Measurements from ENCODE around the gene ROBO3.

ROBO3 gene

DNA sequence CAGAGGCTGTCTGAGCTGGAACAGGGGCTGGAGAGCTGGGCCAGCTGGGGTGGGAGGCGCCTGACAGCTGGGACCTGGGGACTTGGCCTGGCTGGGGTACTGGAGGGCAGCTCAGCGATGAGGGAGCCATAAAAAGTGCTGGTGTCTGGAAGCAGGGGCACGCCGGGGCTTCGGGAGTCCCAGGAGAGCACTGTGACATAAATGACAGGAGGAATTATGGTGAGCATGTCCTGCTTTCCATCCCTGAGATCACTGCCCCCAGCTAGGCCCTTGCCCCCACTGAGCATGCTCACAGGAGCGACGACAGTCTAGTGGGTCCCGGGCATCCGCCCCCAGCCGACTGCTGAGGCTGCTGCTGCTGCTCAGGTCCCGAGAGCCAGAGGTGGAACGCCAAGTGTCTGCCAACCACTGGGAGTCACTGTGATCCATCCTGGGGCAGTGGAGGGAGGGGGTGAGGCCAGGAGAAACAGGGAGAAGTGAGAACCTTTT lies 26.2 kb downstream of the ROBO3 start:
- no peak for DNase-seq (ENCODE audit: insufficient read length, low spot score)
- FAIRE-seq, result no peak

DNA sequence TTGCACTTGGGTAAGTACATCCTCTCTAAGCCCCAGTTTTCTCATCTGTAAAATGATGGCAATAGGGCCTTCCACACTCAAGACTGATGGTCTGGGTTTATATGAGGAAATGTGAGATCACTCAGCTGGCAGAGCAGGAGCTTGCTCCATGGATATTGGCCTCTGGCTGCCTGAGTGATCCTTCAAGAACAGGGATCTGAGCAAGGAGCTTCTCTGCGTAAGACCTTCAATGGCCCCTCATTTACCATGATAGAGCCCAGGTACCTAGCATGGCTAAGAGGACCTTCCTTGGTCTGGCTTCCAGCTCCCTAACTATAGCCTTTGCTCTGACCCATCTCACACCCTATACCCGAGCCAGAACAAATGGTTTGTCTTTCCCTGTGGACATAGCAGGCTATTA lies 26.9 kb downstream of the ROBO3 start:
- no peak for FAIRE-seq

DNA sequence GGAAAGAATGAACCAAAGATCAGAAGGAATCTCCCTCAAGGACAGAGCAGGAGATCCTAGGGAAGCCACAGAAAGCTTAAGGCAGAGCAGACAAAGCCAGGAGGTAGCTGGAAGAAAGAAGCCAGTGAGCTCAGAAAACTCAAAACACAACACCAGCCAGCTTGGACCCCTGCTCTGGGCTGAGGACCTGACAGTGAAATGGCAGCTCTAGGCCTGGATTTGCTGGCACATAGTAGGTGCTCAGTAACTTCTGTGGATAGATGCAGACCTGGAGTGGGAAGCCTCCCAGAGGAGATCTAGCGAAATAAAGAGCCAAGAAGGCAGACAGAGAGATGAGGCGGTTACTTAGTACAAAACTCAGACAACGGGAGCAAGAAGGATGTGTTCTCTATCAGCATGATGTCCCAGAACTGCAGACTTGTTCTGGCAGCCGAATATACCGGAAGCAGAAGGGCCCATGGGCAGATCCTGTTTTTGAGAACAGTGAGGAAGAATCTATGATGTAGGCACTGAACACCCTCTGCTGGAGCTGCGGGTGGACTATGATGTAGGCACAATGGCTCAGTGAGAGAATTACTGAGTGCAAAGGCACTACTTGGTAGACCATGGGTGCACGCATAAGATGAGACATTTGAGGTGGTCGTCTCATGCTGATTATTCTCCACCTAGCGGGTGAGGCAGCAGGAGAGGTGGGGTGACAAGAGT lies 27.7 kb downstream of the ROBO3 start:
- FAIRE-seq, result no peak
- DNase-seq (ENCODE audit: insufficient read length, low spot score), result no peak

More for the DNA sequence above, 26.9 kb downstream of the ROBO3 start:
- no peak for DNase-seq (ENCODE audit: insufficient read length, low spot score)

DNA sequence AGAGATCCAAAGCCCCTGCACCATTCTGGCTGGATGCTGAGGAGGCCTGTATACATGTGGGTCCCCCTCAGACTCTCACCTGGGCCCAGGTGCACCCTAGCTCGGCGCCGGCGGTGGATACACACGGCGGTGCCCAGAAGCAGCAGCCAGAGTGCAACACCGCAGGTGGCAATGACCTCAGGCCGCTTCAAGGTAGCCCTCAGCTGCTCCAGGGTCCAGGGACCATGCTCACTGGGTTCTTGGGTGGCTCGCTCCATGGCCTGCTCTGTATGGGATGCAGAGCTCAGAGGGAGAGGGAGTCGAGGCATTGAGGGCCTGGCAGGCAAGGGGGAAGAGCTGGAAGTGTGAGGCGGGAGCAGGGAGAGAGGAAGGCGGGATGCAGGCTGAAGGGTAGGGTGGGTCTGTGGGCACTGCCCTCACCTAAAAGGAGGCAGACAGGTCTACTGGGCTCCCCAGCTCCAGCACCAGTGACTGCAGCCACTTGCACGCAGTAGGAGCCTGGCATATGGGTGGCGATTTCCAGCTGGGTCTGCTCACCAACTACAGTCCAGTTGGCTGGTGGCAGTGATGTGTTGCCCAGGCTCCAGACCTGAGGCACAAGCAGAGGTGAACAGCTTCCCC lies 28.7 kb downstream of the ROBO3 start:
- FAIRE-seq, result no peak
- no peak for DNase-seq (ENCODE audit: insufficient read length, low spot score)

DNA sequence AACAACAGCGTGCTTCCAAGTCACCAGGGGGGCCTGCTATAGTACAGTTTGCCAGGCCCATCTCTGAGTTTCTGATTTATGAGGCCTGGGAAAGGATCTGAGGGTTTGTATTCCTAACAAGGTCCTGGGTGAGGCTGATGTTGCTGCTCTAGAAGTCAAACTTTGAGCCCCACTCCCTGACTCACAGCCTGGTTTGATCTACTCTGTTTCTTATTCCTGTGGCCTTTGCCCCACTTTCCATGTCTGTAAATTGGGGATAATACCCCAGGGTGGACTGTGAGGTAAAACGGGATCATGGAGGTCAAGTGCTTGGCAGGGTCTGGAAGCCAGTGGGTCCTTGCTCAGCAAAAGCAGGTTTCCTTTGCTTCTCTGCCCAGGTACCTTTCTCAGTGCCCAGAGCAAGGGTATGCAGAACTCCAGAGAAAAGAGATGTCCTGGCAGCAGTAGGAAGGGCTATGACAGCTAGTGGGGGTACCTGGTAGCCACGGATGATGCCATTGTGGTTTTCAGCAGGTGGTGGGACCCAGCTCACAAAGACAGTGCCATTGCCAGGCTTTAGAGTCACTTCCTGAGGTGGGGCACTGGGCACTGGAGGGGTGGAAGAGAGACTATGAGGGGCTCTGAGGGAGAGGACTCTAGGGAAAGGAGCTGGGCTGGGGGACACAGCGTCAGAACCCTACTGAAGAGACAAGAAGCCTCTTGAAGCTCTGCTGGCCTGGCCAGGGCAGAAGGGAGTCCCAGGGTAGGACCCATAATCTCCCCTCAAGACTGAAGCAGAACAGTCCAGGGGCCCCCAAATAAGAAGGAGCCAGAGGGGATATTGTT lies 29.6 kb downstream of the ROBO3 start:
- no peak for DNase-seq (ENCODE audit: insufficient read length, low spot score)
- FAIRE-seq, result no peak

DNA sequence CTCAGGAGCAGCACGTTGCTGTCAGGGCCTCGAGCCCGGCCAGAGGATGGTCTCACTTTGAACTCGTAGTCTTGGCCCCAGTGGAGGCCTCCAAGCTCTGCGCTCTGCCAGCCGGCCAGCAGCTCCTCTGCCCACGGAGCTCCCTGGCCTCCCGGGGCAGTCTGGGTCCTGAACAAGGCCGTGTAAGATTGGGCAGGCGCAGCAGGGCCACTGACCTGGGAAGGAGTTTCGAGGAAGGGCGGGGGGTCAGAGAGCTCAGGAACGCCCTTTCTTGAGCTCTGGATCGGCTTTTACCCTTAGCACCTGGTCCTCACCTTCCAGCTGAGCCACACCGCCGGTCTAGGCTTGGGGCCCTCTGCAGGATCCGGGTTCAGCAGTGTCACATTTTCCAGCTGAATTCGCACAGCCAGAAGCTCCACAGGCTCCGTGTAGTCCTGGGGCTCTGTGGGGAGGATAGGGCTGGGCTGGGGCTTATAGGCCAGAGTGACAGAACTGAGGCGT lies 30.3 kb downstream of the ROBO3 start:
- FAIRE-seq (no peak), DNase-seq (ENCODE audit: insufficient read length, low spot score) (no peak)

DNA sequence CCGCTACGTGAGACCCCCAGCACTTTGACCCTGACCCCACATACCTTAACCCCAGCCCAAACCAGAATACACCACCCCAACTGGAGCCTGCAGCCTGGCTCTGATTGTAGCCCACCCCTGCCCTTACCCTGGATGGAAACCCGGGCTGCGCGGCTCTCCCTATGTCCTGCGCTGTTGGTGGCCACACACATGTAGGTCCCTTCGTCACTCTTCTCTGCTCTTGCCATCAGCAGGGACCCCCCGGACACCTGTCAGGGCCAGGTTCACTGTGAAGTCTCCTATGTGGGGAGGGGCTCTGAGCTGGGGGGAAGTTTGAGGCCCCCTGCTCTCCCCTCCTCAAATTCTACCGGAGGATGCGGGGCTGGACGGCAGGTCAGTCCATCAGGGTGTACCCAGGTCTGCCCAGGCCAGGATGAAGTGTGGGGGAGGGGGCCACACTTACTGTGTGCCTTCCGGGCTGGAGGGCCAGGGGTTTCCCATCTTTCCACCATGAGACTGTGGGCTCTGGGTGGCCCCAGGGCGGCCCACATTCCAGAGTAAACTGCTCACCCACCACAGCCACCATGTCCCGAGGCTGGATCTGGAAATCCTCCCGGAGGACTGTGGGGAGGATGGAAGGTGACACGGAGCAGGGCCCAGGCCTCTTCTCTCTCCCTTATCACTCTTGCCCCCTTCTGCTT lies 31.0 kb downstream of the ROBO3 start:
- FAIRE-seq, result no peak
- DNase-seq (ENCODE audit: insufficient read length, low spot score), result no peak

DNA sequence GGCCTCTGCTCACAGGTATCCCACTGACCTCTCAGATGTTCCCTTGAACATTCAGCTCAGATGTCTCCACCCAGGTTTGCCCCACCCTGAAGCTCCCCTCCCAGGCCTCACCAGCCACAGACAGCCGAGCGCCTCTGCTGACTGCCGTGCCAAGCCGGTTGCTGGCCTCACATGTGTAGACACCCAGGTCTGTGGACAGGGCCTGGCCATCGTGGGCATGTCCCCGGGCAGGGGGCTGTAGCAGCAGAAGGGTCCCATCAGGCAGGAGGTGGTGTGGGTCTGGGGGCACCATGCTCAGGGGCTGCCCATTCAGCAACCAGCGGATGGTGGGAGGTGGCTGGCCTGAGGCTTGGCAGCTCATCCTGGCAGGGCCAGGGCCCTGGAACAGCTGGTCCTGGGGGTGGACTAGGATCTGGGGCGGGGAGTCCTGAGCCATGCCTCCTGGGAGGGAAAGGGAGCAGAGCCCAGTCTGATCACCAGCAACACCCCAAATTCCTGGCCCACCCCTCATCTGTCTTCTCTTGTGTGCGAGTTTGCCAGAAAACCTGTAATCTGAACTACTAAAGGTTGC lies 31.7 kb downstream of the ROBO3 start:
- DNase-seq (ENCODE audit: insufficient read length, low spot score) (no peak), FAIRE-seq (no peak)

DNA sequence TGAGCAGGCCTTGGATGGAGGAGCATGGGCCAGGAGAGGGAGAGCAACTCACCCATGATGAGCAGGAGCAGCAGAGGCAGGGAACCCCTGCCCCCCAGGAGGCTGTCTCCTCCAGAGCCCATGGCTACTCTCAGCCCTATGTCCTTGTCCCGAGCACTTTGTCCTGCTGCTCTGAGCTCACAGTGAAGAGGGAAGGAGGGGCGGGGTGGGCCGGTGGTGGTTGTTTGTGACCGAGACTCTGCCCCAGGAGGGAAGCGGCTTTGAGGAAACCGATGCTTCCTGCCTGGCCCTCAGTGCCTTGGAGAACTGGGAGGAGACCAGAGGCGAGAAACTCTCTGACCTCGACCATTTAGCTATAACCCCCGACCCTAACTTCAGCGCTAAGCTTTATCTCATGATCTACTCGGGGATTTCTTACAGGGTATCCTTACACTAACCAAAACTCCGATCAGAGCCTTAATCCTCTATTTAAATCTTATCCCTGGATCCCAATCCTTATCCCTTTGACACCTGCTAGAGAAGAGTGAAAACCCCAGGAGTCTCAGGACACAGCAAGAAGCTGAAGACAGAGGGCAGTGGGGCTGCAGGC lies 32.5 kb downstream of the ROBO3 start, which contains the start of gene ROBO4:
TSS of gene ROBO4 (minus strand) at position 192 of the 589 bp plus-strand sequence. CDS start at position 122, 70 bp downstream.
- DNase-seq (ENCODE audit: insufficient read length, low spot score), result no peak
- FAIRE-seq, result no peak

DNA sequence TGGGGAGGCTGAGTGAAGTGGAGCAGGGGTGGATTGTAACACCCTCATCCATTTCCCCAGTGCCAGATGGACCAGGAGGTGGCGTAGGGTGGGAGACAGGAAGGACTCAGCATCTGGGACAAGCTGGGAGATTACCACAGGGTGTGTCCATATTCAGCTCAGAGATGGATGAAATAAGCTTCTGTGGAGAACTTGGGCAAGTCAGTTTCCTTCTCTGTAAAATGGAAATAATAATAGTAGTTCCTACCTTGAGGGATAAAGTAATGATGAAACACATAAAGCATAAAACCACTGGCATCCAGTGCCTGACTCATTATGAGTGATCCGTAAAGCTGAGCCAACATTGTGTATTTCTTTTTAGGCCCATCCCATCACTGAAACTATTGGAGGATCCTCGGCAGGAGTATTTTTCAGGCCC lies 33.0 kb downstream of the ROBO3 start:
- DNase-seq (ENCODE audit: insufficient read length, low spot score), result no peak
- FAIRE-seq, result no peak

DNA sequence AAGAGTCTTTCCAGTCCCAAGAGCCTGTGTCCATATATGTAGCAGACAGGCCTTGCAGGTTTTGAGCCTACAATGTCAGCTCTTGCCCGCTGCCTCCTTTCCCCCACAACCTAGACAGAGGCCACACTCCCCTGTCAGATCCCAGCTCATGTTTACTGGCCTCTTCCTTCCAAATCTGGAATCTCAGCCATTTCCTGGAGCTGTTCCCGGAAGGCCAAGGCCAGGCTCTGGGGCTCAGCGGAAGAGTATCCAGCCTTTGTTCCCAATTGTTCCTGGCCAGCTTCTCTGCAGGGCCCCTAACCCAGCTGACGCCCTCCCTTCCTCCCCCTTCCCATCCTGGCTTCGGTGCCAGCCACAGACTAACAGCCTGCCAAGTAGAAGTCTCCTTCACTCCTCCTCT lies 33.5 kb downstream of the ROBO3 start:
- DNase-seq (ENCODE audit: insufficient read length, low spot score) (no peak), FAIRE-seq (no peak)

DNA sequence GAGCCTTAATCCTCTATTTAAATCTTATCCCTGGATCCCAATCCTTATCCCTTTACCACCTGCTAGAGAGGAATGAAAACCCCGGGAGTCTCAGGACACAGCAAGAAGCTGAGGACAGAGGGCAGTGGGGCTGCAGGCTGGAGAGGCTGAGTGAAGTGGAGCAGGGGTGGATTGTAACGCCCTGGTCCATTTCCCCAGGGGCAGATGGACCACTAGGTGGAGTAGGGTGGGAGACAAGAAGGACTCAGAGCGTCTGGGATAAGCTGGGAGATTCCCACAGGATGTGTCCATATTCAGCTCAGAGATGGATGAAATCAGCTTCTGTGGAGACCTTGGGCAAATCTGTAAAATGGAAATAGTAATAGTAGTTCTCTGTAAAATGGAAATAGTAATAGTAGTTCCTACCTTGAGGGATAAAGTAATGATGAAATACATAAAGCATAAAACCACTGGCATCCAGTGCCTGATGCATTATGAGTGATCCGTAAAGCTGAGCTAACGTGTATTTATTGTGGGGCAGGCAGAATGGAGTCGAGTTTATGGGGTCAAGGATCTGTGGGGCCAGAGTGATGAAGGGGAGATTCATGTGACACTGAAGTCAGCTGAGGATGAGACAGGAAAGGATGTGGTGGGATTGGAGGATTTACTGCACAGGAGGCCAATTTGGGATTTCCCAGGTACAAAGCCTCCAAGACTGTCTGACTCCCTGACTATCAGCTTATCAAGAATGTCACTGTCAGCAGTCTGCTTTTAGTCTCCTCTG lies 34.3 kb downstream of the ROBO3 start:
- FAIRE-seq (no peak), DNase-seq (ENCODE audit: insufficient read length, low spot score) (no peak)

DNA sequence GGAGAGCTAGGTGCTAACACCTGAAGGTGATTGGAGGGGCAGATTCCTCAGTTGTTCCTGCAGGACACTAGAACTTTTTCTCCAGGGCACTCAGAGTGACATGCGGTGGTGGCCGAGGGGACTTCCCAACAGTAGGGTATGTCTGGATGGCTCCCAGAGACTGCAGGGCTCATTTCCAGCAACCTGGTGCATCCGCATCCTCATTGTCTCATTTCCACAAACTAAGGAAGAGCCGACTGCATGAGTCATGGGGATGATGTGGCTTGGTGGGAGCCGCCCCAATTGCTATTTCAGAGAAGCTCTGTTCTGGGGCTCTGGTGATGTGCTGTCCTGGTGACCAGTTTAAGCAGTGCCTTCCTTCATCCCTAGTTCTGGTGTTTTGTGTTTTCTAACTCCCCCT lies 35.2 kb downstream of the ROBO3 start:
- DNase-seq (ENCODE audit: insufficient read length, low spot score) (no peak), FAIRE-seq (no peak)

DNA sequence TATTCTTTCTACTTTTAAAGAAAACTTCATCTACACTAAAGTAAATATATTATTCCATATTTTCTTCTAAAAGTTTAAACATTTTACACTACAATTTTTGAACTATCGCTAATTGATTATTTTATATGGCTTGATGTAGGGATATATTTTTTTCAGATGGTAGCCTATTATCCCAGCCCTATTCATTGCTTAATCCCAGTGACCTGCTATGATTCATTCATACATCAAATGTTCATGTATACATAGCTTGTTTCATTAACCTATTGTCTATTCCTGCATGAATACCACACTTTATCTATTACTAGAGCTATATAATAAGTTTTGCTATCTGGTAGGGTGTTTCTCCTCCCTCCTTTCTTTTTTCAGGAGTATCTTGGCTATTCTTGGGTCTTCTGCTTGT lies 37.4 kb downstream of the ROBO3 start:
- FAIRE-seq (no peak), DNase-seq (ENCODE audit: insufficient read length, low spot score) (no peak)

DNA sequence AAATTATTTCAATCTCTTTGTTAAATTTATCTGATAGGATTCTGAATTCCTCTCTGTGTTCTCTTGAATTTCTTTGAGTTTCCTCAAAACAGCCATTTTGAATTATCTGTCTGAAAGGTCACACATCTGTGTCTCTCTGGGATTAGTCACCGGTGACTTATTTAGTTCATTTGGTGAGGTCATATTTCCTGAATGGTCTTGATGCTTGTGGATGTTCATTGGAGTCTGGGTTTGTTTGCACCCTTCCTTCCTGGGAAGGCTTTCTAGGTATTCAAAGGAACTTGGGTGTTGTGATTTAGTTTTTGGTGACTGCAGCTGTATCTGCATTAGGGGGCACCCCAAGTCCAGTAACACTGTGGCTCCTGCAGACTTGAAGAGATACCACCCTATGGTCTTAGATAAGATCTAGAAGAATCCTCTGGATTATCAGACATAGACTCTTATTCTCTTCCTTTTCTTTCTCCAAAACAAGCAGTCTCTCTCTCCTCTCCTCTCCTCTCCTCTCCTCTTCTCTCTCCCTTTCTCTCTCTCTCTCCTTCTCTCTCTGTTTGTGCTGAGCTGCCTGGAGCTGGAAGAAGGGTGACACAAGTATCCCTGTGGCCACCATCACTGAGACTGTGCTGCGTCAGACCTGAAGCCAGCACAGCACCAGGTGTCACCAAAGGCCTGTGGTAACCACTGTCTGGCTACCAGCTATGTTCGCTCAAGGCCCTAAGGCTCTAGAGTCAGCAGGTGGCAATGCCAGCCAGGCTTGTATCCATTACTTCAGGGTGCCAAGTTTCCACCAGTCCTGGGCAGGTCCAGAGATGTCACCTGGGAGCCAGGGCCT lies 50.5 kb downstream of the ROBO3 start:
- DNase-seq (ENCODE audit: insufficient read length, low spot score) (no peak), FAIRE-seq (no peak)

DNA sequence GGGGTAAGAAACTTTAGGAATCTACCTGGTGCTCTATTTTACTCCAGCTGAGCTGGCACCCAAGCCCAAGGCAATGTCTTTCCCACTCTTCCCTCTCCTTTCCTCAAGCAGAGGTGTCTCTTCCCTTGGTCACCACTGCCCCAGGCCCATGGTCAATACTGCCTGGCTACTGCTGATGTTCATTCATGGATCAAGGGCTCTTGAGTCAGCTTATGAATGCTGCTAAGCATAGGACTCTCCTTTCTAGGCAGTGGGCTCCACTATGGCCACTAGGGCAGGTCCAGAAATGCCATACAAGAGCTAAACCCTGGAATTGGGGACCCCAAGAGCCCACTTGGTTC lies 51.1 kb downstream of the ROBO3 start:
- DNase-seq (ENCODE audit: insufficient read length, low spot score) (no peak), FAIRE-seq (no peak)

DNA sequence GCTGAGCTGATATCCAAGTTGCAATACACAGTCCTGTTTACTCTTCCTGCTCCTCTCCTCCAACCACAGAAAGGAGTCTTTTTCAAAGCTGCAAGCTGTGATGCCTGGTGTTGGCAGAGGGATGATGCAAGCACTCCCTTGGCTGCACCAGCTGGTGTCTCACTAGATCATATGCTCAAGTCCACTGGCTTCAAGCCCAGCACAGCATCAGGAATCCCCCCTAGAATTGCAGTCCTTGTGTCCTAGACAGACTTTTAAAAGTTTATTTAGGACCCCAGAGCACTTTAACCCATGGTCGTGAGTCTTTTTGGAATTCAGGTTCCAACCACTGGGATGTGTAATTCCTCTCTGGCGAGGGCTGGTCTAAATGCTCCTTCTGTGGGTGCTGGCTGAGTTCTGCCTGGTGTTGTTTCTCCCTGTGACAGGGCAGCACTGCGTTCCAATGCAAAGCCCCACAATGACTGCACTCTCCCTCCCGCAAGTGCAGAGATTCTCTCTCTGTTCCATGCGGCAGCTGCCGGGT lies 51.9 kb downstream of the ROBO3 start:
- no peak for DNase-seq (ENCODE audit: insufficient read length, low spot score)

DNA sequence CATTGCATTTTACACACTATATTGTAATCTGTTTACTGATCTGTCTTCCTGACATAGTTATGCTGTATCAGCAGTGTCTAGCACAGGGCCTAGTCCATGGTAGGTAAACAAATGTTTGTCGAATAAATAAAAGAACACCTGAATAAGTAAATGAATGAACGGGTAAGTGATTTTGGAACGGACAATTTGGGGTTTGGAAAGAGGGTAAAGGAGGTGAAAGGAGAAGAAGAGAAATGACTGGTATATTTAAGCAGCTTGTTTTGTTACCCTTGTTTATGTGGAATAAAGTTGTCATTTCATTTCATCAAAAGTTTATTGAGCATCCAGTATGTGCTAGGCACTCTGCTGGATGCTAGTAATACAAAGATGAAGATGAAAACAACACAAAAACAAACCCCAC lies 53.7 kb downstream of the ROBO3 start, which contains the start of gene HEPN1:
TSS of gene HEPN1 (plus strand) at position 301 of the 400 bp plus-strand sequence.
- no peak for DNase-seq (ENCODE audit: insufficient read length, low spot score)
- no peak for FAIRE-seq

More for the DNA sequence above, 51.9 kb downstream of the ROBO3 start:
- FAIRE-seq, result no peak

All from GM19239 (cell line).